K562 (cell line): Measurements from ENCODE around the gene CRNN. TPM values are rescaled to one million over a fixed set of nuclear protein-coding genes. Genes with fewer than 3 reads are reported as not detected.

Experiments used
- ATAC-seq: fragments of 200-7000 bp; cut with Tn5 transposase; 3 replicates; pipeline ENCODE4 v1.9.1; 2020; ENCODE audit warnings: moderate library complexity
- BruUV-seq: library from RNA; stranded (reverse); fragments of 400-500 nt; replicated peaks from 2 replicates; lab custom pipeline; 2021; lab: Mats Ljungman, UMichigan
- CTCF ChIA-PET: fragments of 300-600 bp; formaldehyde crosslinking; extraction: SDS; loops from one replicate; lab custom pipeline; 2021; ENCODE audit warnings: low intra/inter-chr PET ratio; lab: Yijun Ruan, JAX
- POLR2A ChIA-PET: fragments of 300-600, 350-650 bp; sonication (Branson Sonifier 250); formaldehyde crosslinking; extraction: SDS; loops from one replicate; lab custom pipeline; 2021; ENCODE audit warnings: antibody characterized with exemption, inconsistent platforms; lab: Yijun Ruan, JAX
- DNase-seq, 4 experiments: peaks; one replicate each; pipeline versions ENCODE4 v3.0.0 to v3.0.0-alpha.2; 2011 to 2018; ENCODE audit warnings: low spot score in 3 of 4, mixed read lengths in 3 of 4; ENCODE audit errors: extremely low read depth in 1 of 4
- FAIRE-seq: peaks from 2 replicates; lab custom pipeline; 2011; peaks lifted over from hg19 to GRCh38; lab: Jason Lieb, UNC
- H2AFZ ChIP-seq: 2 replicates; pipeline ENCODE4 v1.6.0; 2011; ENCODE audit warnings: low read depth, low read length, control low read depth, inconsistent platforms
- H3K27ac ChIP-seq: fragments of 200-600 bp; 3 replicates; pipeline ENCODE4 v1.8.0; 2011; ENCODE audit warnings: low read depth, mild to moderate bottlenecking, control low read depth, inconsistent platforms, low read length, moderate library complexity, mixed read lengths; ENCODE audit errors: extremely low read depth
- H3K27me3 ChIP-seq, 2 experiments: fragments of 300-600 bp in 1 of 2; 2 replicates in 1 of 2; 3 replicates in 1 of 2; pipeline versions ENCODE4 v1.6.0 to v1.8.0; 2011; ENCODE audit warnings: inconsistent platforms in 2 of 2, low read length in 2 of 2, mild to moderate bottlenecking in 1 of 2, mixed read lengths in 1 of 2, moderate library complexity in 1 of 2; ENCODE audit not compliant: control insufficient read depth in 2 of 2, insufficient read depth in 2 of 2
- H3K36me3 ChIP-seq: fragments of 300-600 bp; 3 replicates; pipeline ENCODE4 v1.8.0; 2011; ENCODE audit warnings: mild to moderate bottlenecking, low read length, inconsistent platforms; ENCODE audit not compliant: control insufficient read depth, insufficient read depth
- H3K4me1 ChIP-seq, 2 experiments: fragments of 200-600 bp in 1 of 2; replicated peaks in 1 of 2; 2 replicates in 1 of 2; 3 replicates in 1 of 2; pipeline versions ENCODE4 v1.5.1 to v1.8.0; 2011; ENCODE audit warnings: inconsistent platforms in 2 of 2, low read length in 2 of 2, mild to moderate bottlenecking in 1 of 2, mixed read lengths in 1 of 2, moderate library complexity in 1 of 2; ENCODE audit not compliant: control insufficient read depth in 2 of 2, insufficient read depth in 2 of 2
- H3K4me2 ChIP-seq: 2 replicates; pipeline ENCODE4 v1.6.1; 2011; ENCODE audit warnings: low read length, control low read depth, inconsistent platforms, mixed read lengths; ENCODE audit not compliant: insufficient read depth
- H3K4me3 ChIP-seq: fragments of 200-600 bp; sonication (generic), shearing (Covaris generic); 2 replicates; pipeline ENCODE4 v1.5.1; 2016; ENCODE audit warnings: control low read depth, inconsistent platforms
- H3K79me2 ChIP-seq: fragments of 200-600 bp; 3 replicates; pipeline ENCODE4 v1.8.0; 2011; ENCODE audit warnings: low read length, inconsistent platforms; ENCODE audit not compliant: control insufficient read depth, insufficient read depth
- H3K9ac ChIP-seq, 2 experiments: 2 replicates each; pipeline versions ENCODE4 v1.6.0 to v1.6.1; 2011; ENCODE audit warnings: low read depth in 2 of 2, low read length in 2 of 2, control low read depth in 1 of 2, inconsistent platforms in 1 of 2, mild to moderate bottlenecking in 1 of 2, mixed read lengths in 1 of 2; ENCODE audit not compliant: insufficient read depth in 1 of 2
- H3K9me1 ChIP-seq: one replicate; pipeline ENCODE4 v1.6.0; 2011; ENCODE audit warnings: inconsistent platforms, mild to moderate bottlenecking, low read length, moderate library complexity; ENCODE audit not compliant: control insufficient read depth, insufficient read depth
- H3K9me3 ChIP-seq: replicated peaks from 2 replicates; pipeline ENCODE4 v1.5.1; 2011; ENCODE audit warnings: low read depth, low read length, inconsistent platforms; ENCODE audit not compliant: control insufficient read depth, insufficient read depth
- H4K20me1 ChIP-seq: replicated peaks from 2 replicates; pipeline ENCODE4 v1.6.1; 2011; ENCODE audit warnings: low read length, inconsistent platforms, mixed read lengths; ENCODE audit not compliant: control insufficient read depth, insufficient read depth
- CEBPB ChIP-seq: fragments of 450-650 bp; IDR thresholded peaks from 2 replicates; pipeline ENCODE4 v1.6.1; 2016; ENCODE audit warnings: missing genetic modification characterization, missing compliant biosample characterization
- KLF13 ChIP-seq: fragments of 450-650 bp; IDR thresholded peaks from 2 replicates; pipeline ENCODE4 v1.6.1; 2016; ENCODE audit warnings: missing genetic modification characterization, low read depth, mild to moderate bottlenecking, missing compliant biosample characterization, moderate library complexity, borderline replicate concordance
- MIER1 ChIP-seq: fragments of 450-650 bp; IDR thresholded peaks from 2 replicates; pipeline ENCODE4 v1.6.1; 2016; ENCODE audit warnings: antibody characterized with exemption, mild to moderate bottlenecking, low read depth
- RFX7 ChIP-seq: fragments of 250-450 bp; sonication (Bioruptor Pico); IDR thresholded peaks from 2 replicates; pipeline ENCODE4 v1.5.1; 2021; ENCODE audit warnings: mild to moderate bottlenecking
- SRSF3 ChIP-seq: fragments of 200-400 bp; formaldehyde crosslinking; IDR thresholded peaks from 2 replicates; pipeline ENCODE4 v1.6.1; 2016; ENCODE audit warnings: mild to moderate bottlenecking, low read length, moderate library complexity; ENCODE audit not compliant: insufficient read depth
- TAL1 ChIP-seq: fragments of 450-650 bp; IDR thresholded peaks from 2 replicates; pipeline ENCODE4 v1.6.1; 2016; ENCODE audit warnings: mild to moderate bottlenecking
- TCF3 ChIP-seq: sonication (generic); formaldehyde crosslinking; IDR thresholded peaks from 2 replicates; pipeline ENCODE4 v1.4.0; 2020; ENCODE audit warnings: mild to moderate bottlenecking, missing genetic modification reagents
- ZNF644 ChIP-seq: fragments of 200-800 bp; sonication (Bioruptor generic); IDR thresholded peaks from 2 replicates; pipeline ENCODE4 v1.6.1; 2016; ENCODE audit warnings: low read depth, missing genetic modification characterization, missing compliant biosample characterization
- WGBS: fragments of 100-300 bp; shearing (Covaris generic); methylation state at CpG from one replicate; pipeline ENCODE4 v1.1.6; 2016; ENCODE audit warnings: low coverage, mixed read lengths; ENCODE audit not compliant: insufficient coverage; ENCODE audit errors: missing lambda C conversion rate; 5-methylcytosine and 5-hydroxymethylcytosine counted together
- in situ Hi-C: fragments of 300-500 bp; cut with MboI; formaldehyde crosslinking; loops from 4 replicates; pipeline ENCODE4 v1.15.0; 2018; ENCODE audit warnings: inconsistent platforms, mixed read lengths
- intact Hi-C: fragments of 100-400 bp; cut with micrococcal nuclease; formaldehyde crosslinking; loops from 2 replicates; pipeline ENCODE4 v1.14.2; 2022
- polyA plus RNA-seq, 8 experiments: library from polyadenylated mRNA; depleted of rRNA in 4 of 8; stranded (reverse) in 5 of 8; unstranded in 3 of 8; fragments of >200 nt; fragmentation: Nextera tagmentation in 2 of 8; fragmentation: Illumina TruSeq in 1 of 8; extraction: Ambion mirVana in 2 of 8; extraction: Trizol in 1 of 8; gene quantifications; 2 replicates each; pipeline versions ENCODE4 v1.2.1 to v1.2.3, GENCODE V29; 2011 to 2014; ENCODE audit warnings: inconsistent platforms in 1 of 8, missing spikeins in 1 of 8
- total RNA-seq, 7 experiments: library from RNA; depleted of rRNA in 6 of 7; stranded (reverse); fragments of >200 nt in 6 of 7; fragmentation: Illumina TruSeq in 2 of 7; extraction: Trizol in 2 of 7; gene quantifications; 2 replicates each; pipeline versions ENCODE4 v1.2.1 to v1.2.3, GENCODE V29; 2011 to 2021; ENCODE audit warnings: low replicate concordance in 1 of 7
- TF ChIP-seq, protein P1 (sequence below): fragments of 250-450 bp; sonication (Bioruptor Pico); IDR thresholded peaks from 2 replicates; pipeline ENCODE4 v1.5.0; 2021
- TF ChIP-seq, protein P2 (sequence below): fragments of 250-450 bp; sonication (Bioruptor Pico); IDR thresholded peaks from 2 replicates; pipeline ENCODE4 v1.5.0; 2020; ENCODE audit warnings: mild to moderate bottlenecking, borderline replicate concordance
- TF ChIP-seq, protein P3 (sequence below): IDR thresholded peaks from 2 replicates; pipeline ENCODE4 v1.6.1; 2014; ENCODE audit warnings: antibody characterized with exemption
- TF ChIP-seq, protein P4 (sequence below): fragments of 450-650 bp; IDR thresholded peaks from 2 replicates; pipeline ENCODE4 v1.6.1; 2016
- TF ChIP-seq, protein P5 (sequence below): sonication (generic); formaldehyde crosslinking; IDR thresholded peaks from 2 replicates; pipeline ENCODE4 v1.8.0; 2022; ENCODE audit warnings: mild to moderate bottlenecking, missing genetic modification reagents

CRNN gene
- total and polyA plus RNA-seq, 9 of the 15 experiments (the other 6 are each of a cell fraction or from before 2014, with no cell fraction given) = not detected

DNA sequence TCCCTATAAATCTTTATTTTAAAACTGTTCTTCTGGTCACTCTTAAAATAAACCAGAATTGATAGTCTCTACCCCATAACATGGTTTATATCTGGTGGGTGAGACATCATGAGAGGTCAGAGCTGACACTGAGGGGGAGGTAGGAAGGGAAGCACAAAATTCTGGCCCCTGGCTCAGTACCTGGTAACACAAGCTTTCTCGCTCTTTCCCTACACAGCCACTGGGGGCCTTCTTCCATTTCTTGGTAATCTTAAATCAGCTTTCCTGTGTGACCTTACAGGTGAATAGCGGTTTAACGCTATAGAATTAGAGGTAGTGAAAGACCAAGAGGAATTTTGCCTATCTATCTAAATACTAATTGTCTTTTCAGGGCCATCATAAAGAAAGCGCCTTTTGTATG is 5.4 kb downstream of the CRNN start:
- ATAC-seq = no peak
- TF ChIP-seq TCF3 (CRISPR knock-in tag) (no peak), ZNF644 (tag) (no peak), TAL1 (no peak), CEBPB (tag) (no peak), MIER1 (no peak), SRSF3 (no peak), KLF13 (tag) (no peak), RFX7 (CRISPR knock-in tag) (no peak)
- TF ChIP-seq, protein P1, sequence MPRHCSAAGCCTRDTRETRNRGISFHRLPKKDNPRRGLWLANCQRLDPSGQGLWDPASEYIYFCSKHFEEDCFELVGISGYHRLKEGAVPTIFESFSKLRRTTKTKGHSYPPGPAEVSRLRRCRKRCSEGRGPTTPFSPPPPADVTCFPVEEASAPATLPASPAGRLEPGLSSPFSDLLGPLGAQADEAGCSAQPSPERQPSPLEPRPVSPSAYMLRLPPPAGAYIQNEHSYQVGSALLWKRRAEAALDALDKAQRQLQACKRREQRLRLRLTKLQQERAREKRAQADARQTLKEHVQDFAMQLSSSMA (CRISPR knock-in tag) = no peak
- TF ChIP-seq, protein P2, sequence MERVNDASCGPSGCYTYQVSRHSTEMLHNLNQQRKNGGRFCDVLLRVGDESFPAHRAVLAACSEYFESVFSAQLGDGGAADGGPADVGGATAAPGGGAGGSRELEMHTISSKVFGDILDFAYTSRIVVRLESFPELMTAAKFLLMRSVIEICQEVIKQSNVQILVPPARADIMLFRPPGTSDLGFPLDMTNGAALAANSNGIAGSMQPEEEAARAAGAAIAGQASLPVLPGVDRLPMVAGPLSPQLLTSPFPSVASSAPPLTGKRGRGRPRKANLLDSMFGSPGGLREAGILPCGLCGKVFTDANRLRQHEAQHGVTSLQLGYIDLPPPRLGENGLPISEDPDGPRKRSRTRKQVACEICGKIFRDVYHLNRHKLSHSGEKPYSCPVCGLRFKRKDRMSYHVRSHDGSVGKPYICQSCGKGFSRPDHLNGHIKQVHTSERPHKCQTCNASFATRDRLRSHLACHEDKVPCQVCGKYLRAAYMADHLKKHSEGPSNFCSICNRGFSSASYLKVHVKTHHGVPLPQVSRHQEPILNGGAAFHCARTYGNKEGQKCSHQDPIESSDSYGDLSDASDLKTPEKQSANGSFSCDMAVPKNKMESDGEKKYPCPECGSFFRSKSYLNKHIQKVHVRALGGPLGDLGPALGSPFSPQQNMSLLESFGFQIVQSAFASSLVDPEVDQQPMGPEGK (CRISPR knock-in tag) = no peak
- TF ChIP-seq, protein P3, sequence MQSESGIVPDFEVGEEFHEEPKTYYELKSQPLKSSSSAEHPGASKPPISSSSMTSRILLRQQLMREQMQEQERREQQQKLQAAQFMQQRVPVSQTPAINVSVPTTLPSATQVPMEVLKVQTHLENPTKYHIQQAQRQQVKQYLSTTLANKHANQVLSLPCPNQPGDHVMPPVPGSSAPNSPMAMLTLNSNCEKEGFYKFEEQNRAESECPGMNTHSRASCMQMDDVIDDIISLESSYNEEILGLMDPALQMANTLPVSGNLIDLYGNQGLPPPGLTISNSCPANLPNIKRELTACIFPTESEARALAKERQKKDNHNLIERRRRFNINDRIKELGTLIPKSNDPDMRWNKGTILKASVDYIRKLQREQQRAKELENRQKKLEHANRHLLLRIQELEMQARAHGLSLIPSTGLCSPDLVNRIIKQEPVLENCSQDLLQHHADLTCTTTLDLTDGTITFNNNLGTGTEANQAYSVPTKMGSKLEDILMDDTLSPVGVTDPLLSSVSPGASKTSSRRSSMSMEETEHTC = no peak
- TF ChIP-seq, protein P4, sequence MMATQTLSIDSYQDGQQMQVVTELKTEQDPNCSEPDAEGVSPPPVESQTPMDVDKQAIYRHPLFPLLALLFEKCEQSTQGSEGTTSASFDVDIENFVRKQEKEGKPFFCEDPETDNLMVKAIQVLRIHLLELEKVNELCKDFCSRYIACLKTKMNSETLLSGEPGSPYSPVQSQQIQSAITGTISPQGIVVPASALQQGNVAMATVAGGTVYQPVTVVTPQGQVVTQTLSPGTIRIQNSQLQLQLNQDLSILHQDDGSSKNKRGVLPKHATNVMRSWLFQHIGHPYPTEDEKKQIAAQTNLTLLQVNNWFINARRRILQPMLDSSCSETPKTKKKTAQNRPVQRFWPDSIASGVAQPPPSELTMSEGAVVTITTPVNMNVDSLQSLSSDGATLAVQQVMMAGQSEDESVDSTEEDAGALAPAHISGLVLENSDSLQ = no peak
- TF ChIP-seq, protein P5, sequence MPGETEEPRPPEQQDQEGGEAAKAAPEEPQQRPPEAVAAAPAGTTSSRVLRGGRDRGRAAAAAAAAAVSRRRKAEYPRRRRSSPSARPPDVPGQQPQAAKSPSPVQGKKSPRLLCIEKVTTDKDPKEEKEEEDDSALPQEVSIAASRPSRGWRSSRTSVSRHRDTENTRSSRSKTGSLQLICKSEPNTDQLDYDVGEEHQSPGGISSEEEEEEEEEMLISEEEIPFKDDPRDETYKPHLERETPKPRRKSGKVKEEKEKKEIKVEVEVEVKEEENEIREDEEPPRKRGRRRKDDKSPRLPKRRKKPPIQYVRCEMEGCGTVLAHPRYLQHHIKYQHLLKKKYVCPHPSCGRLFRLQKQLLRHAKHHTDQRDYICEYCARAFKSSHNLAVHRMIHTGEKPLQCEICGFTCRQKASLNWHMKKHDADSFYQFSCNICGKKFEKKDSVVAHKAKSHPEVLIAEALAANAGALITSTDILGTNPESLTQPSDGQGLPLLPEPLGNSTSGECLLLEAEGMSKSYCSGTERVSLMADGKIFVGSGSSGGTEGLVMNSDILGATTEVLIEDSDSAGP (CRISPR knock-in tag) = no peak

More for the DNA sequence above, 5.4 kb downstream of the CRNN start:
- no peaks in the 10 kb centered on the region for H3K9me1 ChIP-seq
- no peak overlapping the region for H2AFZ ChIP-seq
- H3K4me3 ChIP-seq = no peak overlapping the region
- no TSS peak for BruUV-seq
- H3K27me3 ChIP-seq = peaks cover 0 to 9% of the 10 kb centered on the region in 2 experiments; a peak in 1 of 5 replicates
- no peaks in the 10 kb centered on the region for H4K20me1 ChIP-seq
- FAIRE-seq = no peak
- no peak overlapping the region for H3K4me2 ChIP-seq
- no peaks in the 10 kb centered on the region for H3K79me2 ChIP-seq
- intact Hi-C loops = no loop called here
- no peak for DNase-seq
- 3% methylated on average over 4 of the region's 4 CpGs for WGBS
- in situ Hi-C loops = no loop called here
- H3K9me3 ChIP-seq = no peaks in the 10 kb centered on the region
- POLR2A ChIA-PET = no interaction called here
- H3K27ac ChIP-seq = no peak overlapping the region
- CTCF ChIA-PET = no interaction called here
- H3K4me1 ChIP-seq = no peaks in the 10 kb centered on the region
- no peak overlapping the region for H3K9ac ChIP-seq
- H3K36me3 ChIP-seq = no peaks in the 10 kb centered on the region
